ENCODE data around the gene RBCK1.

Gene RBCK1

DNA sequence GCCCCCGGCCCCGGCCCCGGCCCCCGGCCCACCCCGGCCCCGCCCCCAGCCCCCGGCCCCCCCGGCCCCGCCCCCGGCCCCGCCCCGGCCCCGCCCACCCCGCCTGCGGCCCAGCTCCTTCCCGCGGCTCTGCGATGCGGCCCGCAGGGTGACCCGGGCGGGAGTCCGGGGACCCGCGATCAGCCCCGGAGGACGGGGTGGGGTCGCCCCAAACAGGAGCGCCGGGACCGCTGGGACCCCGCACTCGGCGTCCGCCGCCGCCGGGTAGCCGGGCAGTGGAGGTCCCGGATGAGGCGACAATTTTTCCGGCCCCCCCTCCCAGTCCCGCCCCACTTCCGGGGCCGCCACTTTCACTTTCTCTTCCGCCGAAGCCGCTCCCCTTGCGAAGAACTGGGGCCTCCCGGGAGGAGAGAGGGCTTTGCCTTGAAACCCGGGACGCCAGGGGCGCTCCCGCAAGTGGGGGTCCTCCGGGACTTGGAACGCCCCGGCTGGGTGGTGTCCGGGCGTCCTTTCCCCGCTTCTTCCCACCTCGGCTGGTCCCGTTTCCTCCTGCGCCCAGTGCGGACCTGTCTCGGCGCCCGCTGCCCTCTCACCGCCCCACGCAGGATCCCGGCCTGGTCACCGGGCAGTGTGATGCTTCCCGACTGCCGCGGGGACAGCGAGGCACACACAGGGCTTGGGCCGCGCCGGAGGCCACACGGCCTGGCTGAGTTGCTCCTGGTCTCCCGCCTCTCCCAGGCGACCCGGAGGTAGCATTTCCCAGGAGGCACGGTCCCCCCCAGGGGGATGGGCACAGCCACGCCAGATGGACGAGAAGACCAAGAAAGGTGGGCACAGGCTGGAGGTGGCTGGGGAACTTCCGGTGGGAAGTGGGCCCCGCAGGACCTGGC lies at the start of gene RBCK1:
Gene RBCK1, plus strand, starts transcription at position 347 of the 890 bp plus-strand sequence. Its CDS starts 459 bp downstream, at position 806.
- no peak for TF ChIP-seq CTCF (IDR thresholded peaks at IDR 0.05; ENCODE audit: insufficient read depth, missing control alignments)
- DNase-seq (ENCODE audit: insufficient read length, low spot score) (peak; percentile 67), FAIRE-seq (no peak)

- DNase-seq (ENCODE audit: insufficient read length, low spot score) (no peak), FAIRE-seq (no peak)
- no peak for TF ChIP-seq CTCF (IDR thresholded peaks at IDR 0.05; ENCODE audit: insufficient read depth, missing control alignments)
Observed at GRCh38 chr20:358891-359555, 49.1 kb upstream of the RBCK1 start.

DNA sequence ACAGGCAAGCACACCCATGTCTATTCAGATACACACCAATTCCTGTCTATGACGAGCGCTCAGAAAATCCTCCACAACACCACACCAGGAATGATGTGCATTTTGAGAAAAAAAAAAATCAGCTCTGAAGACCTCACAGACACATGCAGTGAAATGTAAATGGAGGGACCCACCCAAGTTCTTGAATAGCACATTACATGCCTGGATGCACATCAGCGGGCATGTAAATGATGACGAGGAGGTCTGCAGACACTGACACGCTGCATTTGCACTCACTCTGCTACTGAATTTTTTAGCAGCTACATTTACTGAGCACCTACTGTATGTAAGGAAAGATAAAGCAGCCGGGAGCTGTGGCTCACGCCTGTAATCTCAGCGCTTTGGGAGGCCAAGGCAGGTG lies 46.5 kb upstream of the RBCK1 start:
- DNase-seq (ENCODE audit: insufficient read length, low spot score) (no peak), FAIRE-seq (no peak)
- TF ChIP-seq CTCF (IDR thresholded peaks at IDR 0.05; ENCODE audit: insufficient read depth, missing control alignments), result no peak

- FAIRE-seq (no peak), DNase-seq (ENCODE audit: insufficient read length, low spot score) (no peak)
- peak; percentile 33 for TF ChIP-seq CTCF (IDR thresholded peaks at IDR 0.05; ENCODE audit: insufficient read depth, missing control alignments)
Observed at GRCh38 chr20:362271-363254, 45.5 kb upstream of the RBCK1 start.

- FAIRE-seq, result no peak
- no peak for DNase-seq (ENCODE audit: insufficient read length, low spot score)
- no peak for TF ChIP-seq CTCF (IDR thresholded peaks at IDR 0.05; ENCODE audit: insufficient read depth, missing control alignments)
Observed at GRCh38 chr20:363319-364078, 44.6 kb upstream of the RBCK1 start.
